Neural cell (in vitro differentiated cells): Measurements from ENCODE around the gene LDLR.

ENCODE experiments used
- EP300 ChIP-seq: fragments of 450-650 bp; conservative IDR thresholded peaks from 2 replicates; pipeline ENCODE4 v1.6.1; 2014; ENCODE audit warnings: antibody characterized with exemption, mild to moderate bottlenecking, moderate library complexity; ENCODE audit not compliant: poor library complexity, severe bottlenecking
- TF ChIP-seq, protein P1 (sequence below): fragments of 450-650 bp; IDR thresholded peaks from 2 replicates; pipeline ENCODE4 v1.5.1; 2014; ENCODE audit warnings: antibody characterized with exemption, mild to moderate bottlenecking, moderate library complexity; ENCODE audit not compliant: poor library complexity, severe bottlenecking
- TF ChIP-seq, protein P2 (sequence below): IDR thresholded peaks from 2 replicates; pipeline ENCODE4 v1.6.1; 2012; ENCODE audit warnings: borderline replicate concordance

DNA sequence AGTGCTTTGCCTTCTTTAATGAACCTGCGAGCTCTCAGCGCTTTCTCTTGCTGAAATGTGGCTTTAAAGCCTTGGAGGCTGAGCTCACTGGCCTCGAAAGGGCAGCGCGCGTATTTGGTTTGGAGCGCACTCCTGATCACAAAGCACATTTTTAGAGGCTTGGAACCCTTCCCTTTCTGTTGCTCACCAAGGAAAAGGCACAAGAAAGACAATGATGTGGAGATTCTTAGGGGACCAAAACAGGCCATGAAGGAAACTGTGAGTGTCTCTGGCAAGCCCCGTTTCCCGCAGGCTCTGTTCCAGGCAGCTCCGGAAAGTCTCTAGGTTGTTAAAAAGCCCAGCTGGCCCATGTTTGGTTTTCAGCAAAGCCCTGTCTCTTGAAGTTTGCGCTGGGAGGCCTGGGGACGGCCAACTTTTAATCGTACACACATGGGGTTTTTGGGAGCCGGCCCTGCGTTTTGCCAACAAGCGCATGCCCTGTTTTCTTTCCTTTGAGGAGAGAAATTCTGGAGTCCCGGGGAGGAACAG lies 75.7 kb downstream of the LDLR start:
- TF ChIP-seq, protein P1, sequence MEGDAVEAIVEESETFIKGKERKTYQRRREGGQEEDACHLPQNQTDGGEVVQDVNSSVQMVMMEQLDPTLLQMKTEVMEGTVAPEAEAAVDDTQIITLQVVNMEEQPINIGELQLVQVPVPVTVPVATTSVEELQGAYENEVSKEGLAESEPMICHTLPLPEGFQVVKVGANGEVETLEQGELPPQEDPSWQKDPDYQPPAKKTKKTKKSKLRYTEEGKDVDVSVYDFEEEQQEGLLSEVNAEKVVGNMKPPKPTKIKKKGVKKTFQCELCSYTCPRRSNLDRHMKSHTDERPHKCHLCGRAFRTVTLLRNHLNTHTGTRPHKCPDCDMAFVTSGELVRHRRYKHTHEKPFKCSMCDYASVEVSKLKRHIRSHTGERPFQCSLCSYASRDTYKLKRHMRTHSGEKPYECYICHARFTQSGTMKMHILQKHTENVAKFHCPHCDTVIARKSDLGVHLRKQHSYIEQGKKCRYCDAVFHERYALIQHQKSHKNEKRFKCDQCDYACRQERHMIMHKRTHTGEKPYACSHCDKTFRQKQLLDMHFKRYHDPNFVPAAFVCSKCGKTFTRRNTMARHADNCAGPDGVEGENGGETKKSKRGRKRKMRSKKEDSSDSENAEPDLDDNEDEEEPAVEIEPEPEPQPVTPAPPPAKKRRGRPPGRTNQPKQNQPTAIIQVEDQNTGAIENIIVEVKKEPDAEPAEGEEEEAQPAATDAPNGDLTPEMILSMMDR: no peak
- no peak for TF ChIP-seq EP300
- TF ChIP-seq, protein P2, sequence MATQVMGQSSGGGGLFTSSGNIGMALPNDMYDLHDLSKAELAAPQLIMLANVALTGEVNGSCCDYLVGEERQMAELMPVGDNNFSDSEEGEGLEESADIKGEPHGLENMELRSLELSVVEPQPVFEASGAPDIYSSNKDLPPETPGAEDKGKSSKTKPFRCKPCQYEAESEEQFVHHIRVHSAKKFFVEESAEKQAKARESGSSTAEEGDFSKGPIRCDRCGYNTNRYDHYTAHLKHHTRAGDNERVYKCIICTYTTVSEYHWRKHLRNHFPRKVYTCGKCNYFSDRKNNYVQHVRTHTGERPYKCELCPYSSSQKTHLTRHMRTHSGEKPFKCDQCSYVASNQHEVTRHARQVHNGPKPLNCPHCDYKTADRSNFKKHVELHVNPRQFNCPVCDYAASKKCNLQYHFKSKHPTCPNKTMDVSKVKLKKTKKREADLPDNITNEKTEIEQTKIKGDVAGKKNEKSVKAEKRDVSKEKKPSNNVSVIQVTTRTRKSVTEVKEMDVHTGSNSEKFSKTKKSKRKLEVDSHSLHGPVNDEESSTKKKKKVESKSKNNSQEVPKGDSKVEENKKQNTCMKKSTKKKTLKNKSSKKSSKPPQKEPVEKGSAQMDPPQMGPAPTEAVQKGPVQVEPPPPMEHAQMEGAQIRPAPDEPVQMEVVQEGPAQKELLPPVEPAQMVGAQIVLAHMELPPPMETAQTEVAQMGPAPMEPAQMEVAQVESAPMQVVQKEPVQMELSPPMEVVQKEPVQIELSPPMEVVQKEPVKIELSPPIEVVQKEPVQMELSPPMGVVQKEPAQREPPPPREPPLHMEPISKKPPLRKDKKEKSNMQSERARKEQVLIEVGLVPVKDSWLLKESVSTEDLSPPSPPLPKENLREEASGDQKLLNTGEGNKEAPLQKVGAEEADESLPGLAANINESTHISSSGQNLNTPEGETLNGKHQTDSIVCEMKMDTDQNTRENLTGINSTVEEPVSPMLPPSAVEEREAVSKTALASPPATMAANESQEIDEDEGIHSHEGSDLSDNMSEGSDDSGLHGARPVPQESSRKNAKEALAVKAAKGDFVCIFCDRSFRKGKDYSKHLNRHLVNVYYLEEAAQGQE: no peak
